K562 (cell line): Measurements from ENCODE around the gene ZNF705A. TPM values are rescaled to one million over a fixed set of nuclear protein-coding genes. Genes with fewer than 3 reads are reported as not detected.

Experiments used
- BRF1 ChIP-seq: IDR thresholded peaks from 3 replicates; pipeline ENCODE4 v1.6.1; 2011; ENCODE audit warnings: borderline replicate concordance, mild to moderate bottlenecking; ENCODE audit not compliant: insufficient read length; ENCODE audit errors: extremely low read depth
- COPS2 ChIP-seq: fragments of 450-650 bp; conservative IDR thresholded peaks from 2 replicates; pipeline ENCODE4 v1.6.1; 2016; ENCODE audit warnings: mild to moderate bottlenecking, moderate library complexity
- HCFC1 ChIP-seq: IDR thresholded peaks from 2 replicates; pipeline ENCODE4 v1.6.1; 2012; ENCODE audit warnings: low read depth, low read length, improper control_type of control experiment
- HDAC8 ChIP-seq: fragments of 450-650 bp; IDR thresholded peaks from 2 replicates; pipeline ENCODE4 v1.6.1; 2016; ENCODE audit warnings: mild to moderate bottlenecking, missing genetic modification characterization, moderate library complexity, missing compliant biosample characterization
- HOXB6 ChIP-seq: fragments of 250-450 bp; sonication (Bioruptor Pico); IDR thresholded peaks from 2 replicates; pipeline ENCODE4 v1.5.1; 2022; ENCODE audit warnings: mild to moderate bottlenecking, borderline replicate concordance
- KHSRP ChIP-seq: fragments of 450-650 bp; IDR thresholded peaks from 2 replicates; pipeline ENCODE4 v1.6.1; 2017
- MYC ChIP-seq, 2 experiments: fragments of 250-450 bp in 1 of 2; sonication (Bioruptor Pico) in 1 of 2; IDR thresholded peaks; 2 replicates each; pipeline versions ENCODE4 v1.5.1 to v1.6.1; 2012 to 2021; ENCODE audit warnings: low read depth in 2 of 2, borderline replicate concordance in 1 of 2, improper control_type of control experiment in 1 of 2, low read length in 1 of 2, mild to moderate bottlenecking in 1 of 2, moderate library complexity in 1 of 2
- SAFB2 ChIP-seq: fragments of 200-400 bp; formaldehyde crosslinking; IDR thresholded peaks from 2 replicates; pipeline ENCODE4 v1.6.1; 2018; ENCODE audit warnings: borderline replicate concordance, low read length, low read depth, moderate library complexity; ENCODE audit not compliant: severe bottlenecking
- TGIF2 ChIP-seq: sonication (generic); formaldehyde crosslinking; IDR thresholded peaks from 2 replicates; pipeline ENCODE4 v1.8.1; 2022; ENCODE audit warnings: mild to moderate bottlenecking, missing genetic modification reagents, moderate library complexity
- ZNF134 ChIP-seq: fragments of 250-450 bp; sonication (Bioruptor Pico); conservative IDR thresholded peaks from 2 replicates; pipeline ENCODE4 v1.4.0; 2020
- ZNF184 ChIP-seq: sonication (generic); formaldehyde crosslinking; IDR thresholded peaks from 2 replicates; pipeline ENCODE4 v1.5.0; 2020; ENCODE audit warnings: missing genetic modification reagents
- ZNF239 ChIP-seq: fragments of 250-450 bp; sonication (Bioruptor Pico); IDR thresholded peaks from 2 replicates; pipeline ENCODE4 v1.4.0; 2020; ENCODE audit warnings: mild to moderate bottlenecking
- ZNF445 ChIP-seq: fragments of 250-450 bp; sonication (Bioruptor Pico); IDR thresholded peaks from 2 replicates; pipeline ENCODE4 v1.4.0; 2020; ENCODE audit warnings: low read depth, mild to moderate bottlenecking, moderate library complexity
- ZNF589 ChIP-seq: fragments of 200-800 bp; sonication (Bioruptor generic); IDR thresholded peaks from 2 replicates; pipeline ENCODE4 v1.6.1; 2016; ENCODE audit warnings: low read depth, missing genetic modification characterization, missing compliant biosample characterization
- ZNF79 ChIP-seq: fragments of 250-450 bp; sonication (Bioruptor Pico); IDR thresholded peaks from 2 replicates; pipeline ENCODE4 v1.4.0; 2020; ENCODE audit warnings: low read depth, mild to moderate bottlenecking, moderate library complexity
- polyA plus RNA-seq, 8 experiments: library from polyadenylated mRNA; depleted of rRNA in 4 of 8; stranded (reverse) in 5 of 8; unstranded in 3 of 8; fragments of >200 nt; fragmentation: Nextera tagmentation in 2 of 8; fragmentation: Illumina TruSeq in 1 of 8; extraction: Ambion mirVana in 2 of 8; extraction: Trizol in 1 of 8; gene quantifications; 2 replicates each; pipeline versions ENCODE4 v1.2.1 to v1.2.3, GENCODE V29; 2011 to 2014; ENCODE audit warnings: inconsistent platforms in 1 of 8, missing spikeins in 1 of 8
- total RNA-seq, 7 experiments: library from RNA; depleted of rRNA in 6 of 7; stranded (reverse); fragments of >200 nt in 6 of 7; fragmentation: Illumina TruSeq in 2 of 7; extraction: Trizol in 2 of 7; gene quantifications; 2 replicates each; pipeline versions ENCODE4 v1.2.1 to v1.2.3, GENCODE V29; 2011 to 2021; ENCODE audit warnings: low replicate concordance in 1 of 7
- TF ChIP-seq, protein P1 (sequence below): sonication (generic); formaldehyde crosslinking; IDR thresholded peaks from 2 replicates; pipeline ENCODE4 v1.8.0; 2022; ENCODE audit warnings: mild to moderate bottlenecking, missing genetic modification reagents
- TF ChIP-seq, protein P2 (sequence below), 2 experiments: IDR thresholded peaks in 1 of 2; conservative IDR thresholded peaks in 1 of 2; 2 replicates each; pipeline ENCODE4 v1.6.1; 2016; ENCODE audit warnings: low read depth in 2 of 2, mild to moderate bottlenecking in 1 of 2, missing compliant biosample characterization in 1 of 2, missing genetic modification characterization in 1 of 2, moderate library complexity in 1 of 2
- TF ChIP-seq, protein P3 (sequence below): sonication (generic); formaldehyde crosslinking; IDR thresholded peaks from 2 replicates; pipeline ENCODE4 v1.8.0; 2022; ENCODE audit warnings: mild to moderate bottlenecking, missing genetic modification reagents
- TF ChIP-seq, protein P4 (sequence below): sonication (generic); formaldehyde crosslinking; IDR thresholded peaks from 2 replicates; pipeline ENCODE4 v1.8.0; 2022; ENCODE audit warnings: missing genetic modification reagents, mild to moderate bottlenecking, borderline replicate concordance
- TF ChIP-seq, protein P5 (sequence below), 3 experiments: fragments of 200-800 bp in 1 of 3; sonication (Bioruptor generic) in 1 of 3; sonication (generic) in 1 of 3; formaldehyde crosslinking in 1 of 3; IDR thresholded peaks; 2 replicates each; pipeline versions ENCODE4 v1.6.1 to v1.8.0; 2016 to 2022; ENCODE audit warnings: mild to moderate bottlenecking in 2 of 3, missing compliant biosample characterization in 2 of 3, missing genetic modification characterization in 2 of 3, missing genetic modification reagents in 1 of 3

ZNF705A gene
- total and polyA plus RNA-seq, 9 of the 15 experiments (the other 6 are each of a cell fraction or from before 2014, with no cell fraction given), result not detected

DNA sequence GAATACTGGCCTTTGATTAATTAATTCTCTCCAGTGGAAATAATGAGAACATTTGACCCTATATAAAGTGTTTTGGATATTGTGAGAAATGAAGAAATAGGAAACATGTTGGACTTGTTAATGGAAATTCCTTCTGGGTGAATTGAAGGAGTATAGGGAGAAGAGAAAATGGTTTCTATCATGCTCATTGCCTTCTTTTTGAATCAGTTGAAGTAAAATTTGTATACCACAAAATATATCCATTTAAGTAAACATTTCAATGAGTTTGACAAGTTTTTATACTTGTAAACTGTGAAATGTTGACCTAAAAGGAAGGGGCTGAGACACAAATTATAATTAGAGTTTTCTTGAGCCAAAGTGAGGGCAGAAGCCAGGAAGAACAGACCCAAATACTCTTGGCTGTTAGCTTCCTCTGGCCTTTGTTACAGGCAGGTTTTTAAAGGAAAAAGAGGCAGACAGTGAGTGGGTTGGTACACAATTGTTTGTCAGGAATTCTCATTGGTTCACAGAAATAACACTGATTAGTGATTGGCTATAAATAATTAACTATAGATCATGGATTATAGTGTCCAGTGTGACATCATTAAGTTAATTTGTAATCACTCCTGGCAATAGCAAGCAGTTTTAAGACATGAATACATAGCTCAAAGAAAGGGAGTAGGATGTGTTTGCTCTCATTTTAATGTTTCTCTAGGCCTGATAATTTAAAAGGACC lies 826 bp downstream of the ZNF705A start (continued):
- TF ChIP-seq, protein P1, sequence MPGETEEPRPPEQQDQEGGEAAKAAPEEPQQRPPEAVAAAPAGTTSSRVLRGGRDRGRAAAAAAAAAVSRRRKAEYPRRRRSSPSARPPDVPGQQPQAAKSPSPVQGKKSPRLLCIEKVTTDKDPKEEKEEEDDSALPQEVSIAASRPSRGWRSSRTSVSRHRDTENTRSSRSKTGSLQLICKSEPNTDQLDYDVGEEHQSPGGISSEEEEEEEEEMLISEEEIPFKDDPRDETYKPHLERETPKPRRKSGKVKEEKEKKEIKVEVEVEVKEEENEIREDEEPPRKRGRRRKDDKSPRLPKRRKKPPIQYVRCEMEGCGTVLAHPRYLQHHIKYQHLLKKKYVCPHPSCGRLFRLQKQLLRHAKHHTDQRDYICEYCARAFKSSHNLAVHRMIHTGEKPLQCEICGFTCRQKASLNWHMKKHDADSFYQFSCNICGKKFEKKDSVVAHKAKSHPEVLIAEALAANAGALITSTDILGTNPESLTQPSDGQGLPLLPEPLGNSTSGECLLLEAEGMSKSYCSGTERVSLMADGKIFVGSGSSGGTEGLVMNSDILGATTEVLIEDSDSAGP (CRISPR knock-in tag), result no peak
- TF ChIP-seq TGIF2 (CRISPR knock-in tag) (no peak), MYC (IDR thresholded peaks at IDR 0.05; ENCODE audit: low read depth, low read length) (no peak), MYC (CRISPR knock-in tag; IDR thresholded peaks at IDR 0.05; ENCODE audit: borderline replicate concordance, low read depth) (no peak), ZNF445 (CRISPR knock-in tag) (no peak), ZNF184 (CRISPR knock-in tag) (no peak), ZNF79 (CRISPR knock-in tag) (0 out of 2 replicates have a peak, but pooled peaks have one; percentile 46), KHSRP (no peak), HDAC8 (tag) (no peak), COPS2 (no peak), ZNF589 (CRISPR knock-in tag) (peak; percentile 56; the same call in 1 of the 2 replicates), ZNF239 (peak; percentile 43; the same call in 1 of the 2 replicates), ZNF134 (CRISPR knock-in tag) (no peak), HOXB6 (CRISPR knock-in tag) (no peak), SAFB2 (no peak), HCFC1 (no peak), BRF1 (no peak)
- TF ChIP-seq, protein P2, sequence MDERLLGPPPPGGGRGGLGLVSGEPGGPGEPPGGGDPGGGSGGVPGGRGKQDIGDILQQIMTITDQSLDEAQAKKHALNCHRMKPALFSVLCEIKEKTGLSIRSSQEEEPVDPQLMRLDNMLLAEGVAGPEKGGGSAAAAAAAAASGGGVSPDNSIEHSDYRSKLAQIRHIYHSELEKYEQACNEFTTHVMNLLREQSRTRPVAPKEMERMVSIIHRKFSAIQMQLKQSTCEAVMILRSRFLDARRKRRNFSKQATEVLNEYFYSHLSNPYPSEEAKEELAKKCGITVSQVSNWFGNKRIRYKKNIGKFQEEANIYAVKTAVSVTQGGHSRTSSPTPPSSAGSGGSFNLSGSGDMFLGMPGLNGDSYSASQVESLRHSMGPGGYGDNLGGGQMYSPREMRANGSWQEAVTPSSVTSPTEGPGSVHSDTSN (CRISPR knock-in tag; IDR thresholded peaks at IDR 0.05; ENCODE audit: low read depth), result no peak
- TF ChIP-seq, protein P2 (tag; conservative IDR thresholded peaks at IDR 0.05; ENCODE audit: low read depth), result no peak
- TF ChIP-seq, protein P3, sequence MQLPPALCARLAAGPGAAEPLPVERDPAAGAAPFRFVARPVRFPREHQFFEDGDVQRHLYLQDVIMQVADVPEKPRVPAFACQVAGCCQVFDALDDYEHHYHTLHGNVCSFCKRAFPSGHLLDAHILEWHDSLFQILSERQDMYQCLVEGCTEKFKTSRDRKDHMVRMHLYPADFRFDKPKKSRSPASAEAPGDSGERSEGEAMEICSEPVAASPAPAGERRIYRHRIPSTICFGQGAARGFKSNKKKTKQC (CRISPR knock-in tag), result no peak
- TF ChIP-seq, protein P4, sequence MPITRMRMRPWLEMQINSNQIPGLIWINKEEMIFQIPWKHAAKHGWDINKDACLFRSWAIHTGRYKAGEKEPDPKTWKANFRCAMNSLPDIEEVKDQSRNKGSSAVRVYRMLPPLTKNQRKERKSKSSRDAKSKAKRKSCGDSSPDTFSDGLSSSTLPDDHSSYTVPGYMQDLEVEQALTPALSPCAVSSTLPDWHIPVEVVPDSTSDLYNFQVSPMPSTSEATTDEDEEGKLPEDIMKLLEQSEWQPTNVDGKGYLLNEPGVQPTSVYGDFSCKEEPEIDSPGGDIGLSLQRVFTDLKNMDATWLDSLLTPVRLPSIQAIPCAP (CRISPR knock-in tag), result no peak
- TF ChIP-seq, protein P5, sequence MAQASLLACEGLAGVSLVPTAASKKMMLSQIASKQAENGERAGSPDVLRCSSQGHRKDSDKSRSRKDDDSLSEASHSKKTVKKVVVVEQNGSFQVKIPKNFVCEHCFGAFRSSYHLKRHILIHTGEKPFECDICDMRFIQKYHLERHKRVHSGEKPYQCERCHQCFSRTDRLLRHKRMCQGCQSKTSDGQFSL (CRISPR knock-in tag; IDR thresholded peaks at IDR 0.05), result no peak
- TF ChIP-seq, protein P5 (tag; IDR thresholded peaks at IDR 0.05), result no peak
